Immature natural killer cell (primary cell): Measurements from ENCODE around the gene DNAAF2. TPM values are rescaled to one million over a fixed set of nuclear protein-coding genes. Genes with fewer than 3 reads are reported as not detected.
"Not testable (repeated sequence)": the region's sequence is repeated elsewhere in the genome, so short reads cannot be mapped to it uniquely, and the experiment has no call there.

Experiments
- DNase-seq, 3 donors: peaks; one replicate each; pipeline ENCODE4 v3.0.0; 2022; ENCODE audit warnings: mixed read lengths in 1 of 3
- H3K27ac Mint-ChIP-seq, 6 donors: one replicate each; pipeline ENCODE4 v1.8.0; 2020; ENCODE audit warnings: mixed read lengths in 6 of 6, mild to moderate bottlenecking in 5 of 6, inconsistent platforms in 4 of 6, moderate library complexity in 3 of 6
- H3K27me3 Mint-ChIP-seq, 3 donors: one replicate each; pipeline ENCODE4 v1.8.0; 2020 to 2021; ENCODE audit warnings: low read depth in 3 of 3, mild to moderate bottlenecking in 3 of 3, mixed read lengths in 3 of 3, moderate library complexity in 3 of 3, inconsistent platforms in 1 of 3
- H3K36me3 Mint-ChIP-seq, 3 donors: one replicate each; pipeline ENCODE4 v1.8.0; 2020; ENCODE audit warnings: mixed read lengths in 3 of 3, inconsistent platforms in 2 of 3, mild to moderate bottlenecking in 2 of 3
- H3K4me1 Mint-ChIP-seq, 2 donors: one replicate each; pipeline ENCODE4 v1.8.0; 2020; ENCODE audit warnings: inconsistent platforms in 2 of 2, mild to moderate bottlenecking in 2 of 2, mixed read lengths in 2 of 2, moderate library complexity in 1 of 2
- H3K4me3 Mint-ChIP-seq, 5 donors: one replicate each; pipeline ENCODE4 v1.8.0; 2020; ENCODE audit warnings: mild to moderate bottlenecking in 5 of 5, mixed read lengths in 5 of 5, inconsistent platforms in 3 of 5, moderate library complexity in 3 of 5
- H3K9me3 Mint-ChIP-seq, 6 donors: one replicate each; pipeline ENCODE4 v1.8.0; 2020; ENCODE audit warnings: mild to moderate bottlenecking in 6 of 6, mixed read lengths in 6 of 6, inconsistent platforms in 4 of 6, moderate library complexity in 3 of 6
- polyA plus RNA-seq, 3 donors: library from polyadenylated mRNA; unstranded; fragments of 300-500 nt; fragmentation: Illumina TruSeq; gene quantifications; one replicate each; pipeline ENCODE4 v1.2.3, GENCODE V29; 2021

DNAAF2 gene
- polyA plus RNA-seq, 3 donors from 2014 or later: 13.3 to 17.2 (median 15.4) TPM

DNA sequence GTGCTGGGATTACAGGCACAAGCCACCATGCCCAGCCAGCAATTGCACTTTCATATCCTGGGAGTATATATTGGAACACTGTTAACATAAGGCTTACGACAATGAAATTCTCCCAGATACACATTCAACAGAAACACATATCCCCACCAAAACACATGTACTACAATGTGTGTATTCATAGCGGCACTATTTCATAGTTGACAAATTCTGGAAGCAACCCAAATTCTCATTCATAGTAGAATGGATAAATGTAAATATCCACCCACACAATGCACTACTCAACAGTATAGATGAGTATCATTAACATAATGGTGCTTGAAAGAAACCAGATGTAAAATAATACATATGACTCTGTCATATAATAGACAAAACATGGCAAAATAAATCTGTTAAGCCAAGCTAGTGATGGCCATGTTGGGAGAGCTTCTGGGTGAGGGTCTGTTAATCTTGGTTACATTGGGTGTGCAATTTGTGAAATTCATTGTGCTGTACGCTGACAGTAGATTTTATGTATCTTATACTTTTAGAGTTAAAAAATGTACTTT is 2.6 kb upstream of the DNAAF2 start:
- no peak for DNase-seq
- H3K27me3 Mint-ChIP-seq: peaks cover 9 to 17% (median 17%) of the 10 kb centered on the region in 3 donors
- peaks cover 53 to 82% of the 10 kb centered on the region in 2 donors for H3K4me1 Mint-ChIP-seq
- peak overlapping the region in 5 of 6 donors; percentile 6 to 99 (median 76) for H3K27ac Mint-ChIP-seq
- H3K9me3 Mint-ChIP-seq: peaks cover 0 to 2% (median 0%) of the 10 kb centered on the region in 6 donors
- peaks cover 5 to 9% (median 6%) of the 10 kb centered on the region in 3 donors for H3K36me3 Mint-ChIP-seq
- H3K4me3 Mint-ChIP-seq: peak overlapping the region in 1 of 5 donors; percentile 9

DNA sequence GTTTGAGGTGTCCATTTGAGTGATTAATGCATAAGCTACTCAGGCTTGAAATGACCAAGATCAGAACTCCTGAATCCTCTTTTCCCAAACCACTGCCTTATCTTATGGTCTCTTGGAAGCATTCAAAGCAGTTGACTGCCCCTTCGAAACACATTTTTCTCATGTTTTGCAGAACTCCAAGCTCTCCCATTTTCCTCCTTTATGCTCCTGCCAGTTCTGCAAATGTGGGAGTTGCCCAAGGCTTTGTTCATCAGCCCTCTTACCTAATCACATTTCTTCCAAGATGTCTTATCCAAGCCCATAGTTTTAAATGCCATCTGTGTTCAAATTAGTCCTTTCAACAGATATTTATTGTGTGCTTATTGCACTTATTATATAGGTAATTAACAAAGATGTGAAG is 1.8 kb upstream of the DNAAF2 start:
- peaks cover 52 to 82% of the 10 kb centered on the region in 2 donors for H3K4me1 Mint-ChIP-seq
- DNase-seq: no peak

DNA sequence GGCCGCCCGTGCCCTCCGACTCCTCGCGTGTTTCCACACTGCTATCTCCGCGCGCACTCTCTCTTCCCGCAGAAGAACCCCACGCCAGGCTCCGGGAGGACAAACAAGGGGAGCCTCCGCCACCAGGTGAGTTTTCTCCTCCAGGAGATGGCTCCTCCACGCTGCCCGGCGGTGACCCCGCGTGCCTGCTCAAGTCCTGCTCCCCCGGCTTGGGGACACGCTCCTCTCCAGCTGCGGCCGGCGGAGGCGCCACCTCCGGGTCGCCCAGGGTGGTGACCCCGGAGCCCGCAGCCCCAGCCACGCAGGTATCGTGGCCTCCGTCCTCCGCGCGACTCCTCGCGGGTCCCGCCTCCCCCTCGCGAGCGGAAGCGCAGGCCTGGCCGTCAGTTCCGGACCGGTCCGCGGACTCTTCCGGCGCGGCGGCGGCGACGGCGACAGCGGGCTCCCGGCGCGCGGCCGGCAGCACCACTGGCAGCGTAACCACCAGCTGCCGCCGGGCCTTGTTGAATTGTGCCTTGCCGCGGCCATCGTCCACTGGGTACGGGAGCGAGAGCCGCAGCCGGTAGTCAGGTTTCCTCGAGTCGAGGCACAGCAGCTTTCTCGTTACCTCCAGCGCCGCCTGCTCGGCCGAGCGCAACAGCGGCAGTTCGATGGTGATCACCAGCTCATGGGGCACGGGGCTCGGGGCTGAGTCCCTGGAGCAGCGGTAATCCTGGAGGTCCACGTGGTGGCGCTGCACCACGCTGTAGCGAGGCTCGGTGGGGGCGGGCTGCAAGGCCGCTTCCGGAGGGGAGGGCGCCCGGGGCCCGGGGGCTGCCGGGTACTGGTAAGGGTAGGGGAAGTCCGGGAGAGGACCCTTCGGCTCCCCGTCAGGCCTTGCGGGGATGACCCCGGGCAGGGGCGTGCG is 1.2 kb downstream of the DNAAF2 start:
- Mint-ChIP-seq H3K9me3 (peaks cover 0 to 2% (median 0%) of the 10 kb centered on the region in 6 donors), H3K36me3 (peaks cover 5 to 8% (median 5%) of the 10 kb centered on the region in 3 donors)

More for the DNA sequence above, 1.8 kb upstream of the DNAAF2 start:
- peak overlapping the region; percentile 82 to 99 (median 90) for H3K27ac Mint-ChIP-seq
- peaks cover 0 to 2% (median 0%) of the 10 kb centered on the region in 6 donors for H3K9me3 Mint-ChIP-seq
- H3K27me3 Mint-ChIP-seq: peaks cover 9 to 17% (median 15%) of the 10 kb centered on the region in 3 donors
- H3K4me3 Mint-ChIP-seq: peak overlapping the region; percentile 27 to 70 (median 56)
- H3K36me3 Mint-ChIP-seq: peaks cover 5 to 9% (median 6%) of the 10 kb centered on the region in 3 donors

DNA sequence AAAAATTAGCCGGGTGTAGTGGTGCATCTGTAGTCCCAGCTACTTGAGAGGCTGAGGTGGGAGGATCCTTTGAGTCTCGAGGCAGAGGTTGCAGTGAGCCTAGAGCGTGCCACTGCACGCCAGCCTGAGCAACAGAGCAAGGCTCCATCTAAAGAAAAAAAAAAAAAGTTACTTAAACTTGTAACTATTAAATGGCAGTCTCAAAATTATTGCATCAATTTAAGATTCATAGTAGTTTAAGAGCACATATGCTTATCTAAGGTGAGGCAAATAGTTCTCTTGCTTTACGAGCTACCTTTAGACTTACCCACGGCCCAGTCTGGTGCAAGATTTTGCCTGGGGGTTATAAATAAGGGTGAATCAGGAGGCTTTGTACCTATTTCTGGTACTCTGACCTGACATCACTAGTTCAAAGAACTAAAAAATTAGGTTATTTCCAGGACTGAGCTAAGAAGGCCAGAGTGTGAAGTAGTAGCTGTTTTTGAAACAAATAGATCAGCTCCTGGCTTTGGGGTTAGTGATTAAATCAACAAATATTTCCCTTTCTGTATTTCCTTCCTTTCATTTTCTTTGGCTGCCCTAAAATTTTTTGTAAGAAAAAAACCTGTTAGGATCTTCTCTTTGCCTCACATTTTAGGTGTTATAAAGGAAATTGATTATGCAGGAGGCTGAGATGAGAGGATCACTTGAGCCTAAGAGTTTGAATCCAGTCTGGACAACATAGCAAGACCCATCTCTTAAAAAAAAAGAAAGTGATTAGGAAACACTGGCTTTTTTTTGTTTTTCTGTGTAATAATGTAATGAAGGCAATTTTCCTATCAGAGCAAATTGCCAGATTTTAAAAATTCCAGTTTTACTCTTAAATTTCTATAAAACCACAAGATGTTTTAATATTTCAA is 10.9 kb downstream of the DNAAF2 start:
- Mint-ChIP-seq H3K9me3 (no peaks in the 10 kb centered on the region), H3K27ac (peak overlapping the region; percentile 51 to 82 (median 77)), H3K36me3 (peaks cover 0 to 4% (median 4%) of the 10 kb centered on the region in 3 donors), H3K4me1 (peaks cover 51 to 65% of the 10 kb centered on the region in 2 donors), H3K27me3 (peaks cover 8 to 11% (median 11%) of the 10 kb centered on the region in 3 donors), H3K4me3 (peak overlapping the region in 4 of 5 donors; percentile 18 to 98 (median 33))
- no peak for DNase-seq

More for the DNA sequence above, 1.2 kb downstream of the DNAAF2 start:
- peaks cover 9 to 17% (median 15%) of the 10 kb centered on the region in 3 donors for H3K27me3 Mint-ChIP-seq
- peak; percentile 93 to 94 (median 94) for DNase-seq
- H3K4me3 Mint-ChIP-seq: peak overlapping the region; percentile 93 to 97 (median 95)
- peak overlapping the region; percentile 92 to 95 (median 95) for H3K27ac Mint-ChIP-seq
- H3K4me1 Mint-ChIP-seq: peaks cover 50 to 69% of the 10 kb centered on the region in 2 donors

- Mint-ChIP-seq H3K4me1 (peaks cover 58 to 73% of the 10 kb centered on the region in 2 donors), H3K27ac (peak overlapping the region; percentile 50 to 82 (median 77)), H3K4me3 (peak overlapping the region in 3 of 5 donors; percentile 33 to 98 (median 98)), H3K27me3 (peaks cover 8 to 13% (median 11%) of the 10 kb centered on the region in 3 donors), H3K36me3 (peaks cover 0 to 10% (median 9%) of the 10 kb centered on the region in 3 donors), H3K9me3 (no peaks in the 10 kb centered on the region)
- DNase-seq: no peak
These were observed 11.7 kb downstream of the DNAAF2 start for GRCh38 chr14:49623387-49623786.

- no peaks in the 10 kb centered on the region for H3K9me3 Mint-ChIP-seq
- H3K4me3 Mint-ChIP-seq: peak overlapping the region; percentile 97 to 99 (median 98)
- peaks cover 63 to 80% of the 10 kb centered on the region in 2 donors for H3K4me1 Mint-ChIP-seq
- peaks cover 8 to 13% (median 11%) of the 10 kb centered on the region in 3 donors for H3K27me3 Mint-ChIP-seq
- DNase-seq: no peak
- peak overlapping the region; percentile 84 to 100 (median 98) for H3K27ac Mint-ChIP-seq
- peaks cover 3 to 11% (median 11%) of the 10 kb centered on the region in 3 donors for H3K36me3 Mint-ChIP-seq
These were observed 12.9 kb downstream of the DNAAF2 start for GRCh38 chr14:49622022-49622607.

DNA sequence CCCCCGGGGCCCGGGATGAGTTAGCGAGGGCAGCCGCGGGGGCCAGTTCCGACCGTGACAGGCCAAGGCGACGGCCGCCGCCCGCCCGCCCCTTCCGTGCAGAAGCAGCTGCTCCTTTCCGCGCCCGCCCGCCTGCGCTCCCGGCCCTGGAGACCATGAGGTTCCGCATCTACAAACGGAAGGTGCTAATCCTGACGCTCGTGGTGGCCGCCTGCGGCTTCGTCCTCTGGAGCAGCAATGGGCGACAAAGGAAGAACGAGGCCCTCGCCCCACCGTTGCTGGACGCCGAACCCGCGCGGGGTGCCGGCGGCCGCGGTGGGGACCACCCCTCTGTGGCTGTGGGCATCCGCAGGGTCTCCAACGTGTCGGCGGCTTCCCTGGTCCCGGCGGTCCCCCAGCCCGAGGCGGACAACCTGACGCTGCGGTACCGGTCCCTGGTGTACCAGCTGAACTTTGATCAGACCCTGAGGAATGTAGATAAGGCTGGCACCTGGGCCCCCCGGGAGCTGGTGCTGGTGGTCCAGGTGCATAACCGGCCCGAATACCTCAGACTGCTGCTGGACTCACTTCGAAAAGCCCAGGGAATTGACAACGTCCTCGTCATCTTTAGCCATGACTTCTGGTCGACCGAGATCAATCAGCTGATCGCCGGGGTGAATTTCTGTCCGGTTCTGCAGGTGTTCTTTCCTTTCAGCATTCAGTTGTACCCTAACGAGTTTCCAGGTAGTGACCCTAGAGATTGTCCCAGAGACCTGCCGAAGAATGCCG is 13.7 kb downstream of the DNAAF2 start:
- peaks cover 8 to 13% (median 11%) of the 10 kb centered on the region in 3 donors for H3K27me3 Mint-ChIP-seq
- H3K27ac Mint-ChIP-seq: peak overlapping the region; percentile 96 to 100 (median 99)
- H3K36me3 Mint-ChIP-seq: peaks cover 3 to 9% (median 9%) of the 10 kb centered on the region in 3 donors
- no peak for DNase-seq
- no peaks in the 10 kb centered on the region for H3K9me3 Mint-ChIP-seq
- H3K4me3 Mint-ChIP-seq: peak overlapping the region; percentile 97 to 99 (median 98)
- peaks cover 62 to 78% of the 10 kb centered on the region in 2 donors for H3K4me1 Mint-ChIP-seq

GRCh38 chr14:49620182-49621113 is 14.6 kb downstream of the DNAAF2 start, which contains the start of the genes MGAT2 and RPL36AL:
Gene MGAT2, plus strand, starts transcription at chr14:49620799. Its CDS starts 470 bp downstream, at chr14:49621269.
Gene RPL36AL, minus strand, starts transcription at chr14:49620626. Its CDS starts 1,522 bp downstream, at chr14:49619104.
- Mint-ChIP-seq H3K4me1 (peaks cover 60 to 74% of the 10 kb centered on the region in 2 donors), H3K27ac (peak within 1 kb of the TSS; percentile 96 to 100 (median 99)), H3K36me3 (peaks cover 3 to 9% (median 9%) of the 10 kb centered on the region in 3 donors), H3K27me3 (peaks cover 8 to 13% (median 11%) of the 10 kb centered on the region in 3 donors), H3K4me3 (peak within 1 kb of the TSS; percentile 97 to 99 (median 98)), H3K9me3 (no peaks in the 10 kb centered on the region)
- DNase-seq: peak; percentile 98

GRCh38 chr14:49619730-49620129 is 15.3 kb downstream of the DNAAF2 start:
- H3K36me3 Mint-ChIP-seq: peaks cover 3 to 9% (median 9%) of the 10 kb centered on the region in 3 donors
- no peaks in the 10 kb centered on the region for H3K9me3 Mint-ChIP-seq
- H3K27ac Mint-ChIP-seq: peak overlapping the region; percentile 96 to 100 (median 99)
- peaks cover 58 to 67% of the 10 kb centered on the region in 2 donors for H3K4me1 Mint-ChIP-seq
- no peak for DNase-seq
- H3K27me3 Mint-ChIP-seq: peaks cover 8 to 13% (median 11%) of the 10 kb centered on the region in 3 donors
- peak overlapping the region; percentile 97 to 99 (median 98) for H3K4me3 Mint-ChIP-seq

DNA sequence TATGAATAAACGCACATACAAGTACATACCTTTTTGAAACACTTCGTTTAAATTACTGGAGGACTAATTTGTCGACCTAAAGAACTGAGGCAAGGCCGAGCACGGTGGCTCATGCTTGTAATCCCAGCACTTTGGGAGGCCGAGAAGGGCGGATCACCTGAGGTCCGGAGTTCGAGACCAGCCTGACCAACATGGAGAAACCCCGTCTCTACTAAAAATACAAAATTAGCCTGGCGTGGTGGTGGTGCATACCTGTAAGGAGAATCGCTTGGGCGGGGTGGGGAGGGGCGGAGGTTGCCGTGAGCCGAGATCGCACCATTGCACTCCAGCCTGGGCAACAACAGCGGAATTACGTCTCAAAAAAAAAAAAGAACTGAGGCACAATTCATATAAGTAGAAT is 15.8 kb downstream of the DNAAF2 start:
- H3K4me3 Mint-ChIP-seq: peak overlapping the region; percentile 97 to 99 (median 98)
- H3K9me3 Mint-ChIP-seq, H3K36me3 Mint-ChIP-seq, DNase-seq: not testable (repeated sequence)
- peak overlapping the region; percentile 96 to 100 (median 99) for H3K27ac Mint-ChIP-seq
- H3K27me3 Mint-ChIP-seq: peaks cover 8 to 13% (median 11%) of the 10 kb centered on the region in 3 donors
- peaks cover 57 to 62% of the 10 kb centered on the region in 2 donors for H3K4me1 Mint-ChIP-seq
